Thoracic aorta (tissue), 2 donors: ENCODE results near the gene APH1A. TPM values are rescaled to one million over a fixed set of nuclear protein-coding genes. Genes with fewer than 3 reads are reported as not detected.
"Not testable (repeated sequence)": the region's sequence is repeated elsewhere in the genome, so short reads cannot be mapped to it uniquely, and the experiment has no call there.

Source experiments
- ATAC-seq: fragments of 150-250 bp; one replicate; pipeline ENCODE4 v1.8.0; 2017; ENCODE audit warnings: low read depth; ENCODE audit not compliant: insufficient number of reproducible peaks, low FRiP score
- DNase-seq: peaks from one replicate; pipeline ENCODE4 v3.0.0-alpha.2; 2020; ENCODE audit warnings: low spot score
- H3K27ac ChIP-seq, 2 donors: fragments of 200-600 bp; sonication (generic); 1 replicate in 1 of 2; 2 replicates in 1 of 2; pipeline ENCODE4 v1.5.1; 2016; ENCODE audit warnings: mild to moderate bottlenecking in 2 of 2, moderate library complexity in 2 of 2
- H3K27me3 ChIP-seq: fragments of 200-600 bp; sonication (generic); replicated peaks from 2 replicates; pipeline ENCODE4 v1.6.0; 2016; ENCODE audit warnings: mild to moderate bottlenecking; ENCODE audit not compliant: insufficient read depth
- H3K36me3 ChIP-seq: fragments of 200-600 bp; sonication (generic); one replicate; pipeline ENCODE4 v1.5.1; 2016
- H3K4me1 ChIP-seq, 2 donors: fragments of 200-600 bp; sonication (generic); 1 replicate in 1 of 2; 2 replicates in 1 of 2; pipeline versions ENCODE4 v1.5.1 to v1.6.0; 2016; ENCODE audit warnings: low read depth in 2 of 2, mild to moderate bottlenecking in 1 of 2; ENCODE audit not compliant: control insufficient read depth in 1 of 2
- H3K4me3 ChIP-seq: fragments of 200-600 bp; sonication (generic); 2 replicates; pipeline ENCODE4 v1.5.1; 2016; ENCODE audit warnings: mild to moderate bottlenecking
- H3K9me3 ChIP-seq: fragments of 200-600 bp; sonication (generic); 2 replicates; pipeline ENCODE4 v1.5.1; 2016
- total RNA-seq, 2 donors: library from RNA; depleted of rRNA; stranded (reverse); fragments of >200 nt; gene quantifications; one replicate each; pipeline versions ENCODE4 v1.1.0 to v1.2.3, GENCODE V29; 2016
- TF ChIP-seq, protein P1 (sequence below): fragments of 200-600 bp; sonication (generic); IDR thresholded peaks from one replicate; pipeline ENCODE4 v1.5.1; 2019; ENCODE audit warnings: antibody characterized with exemption

Gene APH1A
- 10 to 100 TPM; 77.5 to 84.5 TPM for total RNA-seq

DNA sequence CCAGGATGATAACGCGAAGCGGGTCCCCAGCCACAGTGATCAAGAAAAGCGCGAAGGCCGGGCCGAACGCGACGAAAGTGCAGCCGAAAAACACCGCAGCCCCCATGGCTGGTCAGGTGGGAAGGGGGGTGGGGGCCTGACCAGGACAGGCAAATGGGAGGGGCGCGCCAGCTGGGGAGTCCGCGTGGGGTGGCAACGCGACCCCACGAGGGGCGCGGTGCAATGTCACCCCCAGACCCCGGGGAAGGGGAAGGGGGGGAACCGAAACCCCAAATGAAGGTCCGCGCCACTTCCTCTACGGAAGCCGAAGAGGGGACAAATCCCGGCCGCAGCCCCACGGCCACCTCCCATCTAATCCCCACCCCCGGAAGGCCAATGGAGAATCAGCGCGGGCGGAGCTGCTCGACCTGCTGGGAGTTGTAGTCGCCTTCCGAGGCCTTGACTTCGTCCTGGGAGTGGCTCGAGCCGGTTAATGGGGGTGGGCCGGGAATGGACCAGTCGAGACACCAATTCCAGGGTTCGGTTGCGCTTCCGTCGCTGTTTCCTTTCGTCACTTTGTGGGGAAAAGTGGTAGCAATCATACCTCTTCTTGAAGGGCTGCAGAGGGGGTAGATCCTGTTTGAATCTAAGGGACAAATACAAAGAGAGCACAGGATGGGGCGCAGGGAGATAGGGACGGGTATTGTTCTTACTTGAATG is at the start of gene APH1A:
Gene APH1A, minus strand, starts transcription at position 312 of the 699 bp plus-strand sequence. Its CDS starts 206 bp downstream, at position 106.
- Histone ChIP-seq H3K9me3 (no peaks in the 10 kb centered on the region), H3K27ac (peak within 1 kb of the TSS; percentile 85 to 91), H3K4me1 (peaks cover 22 to 41% of the 10 kb centered on the region in 2 donors), H3K4me3 (peak within 1 kb of the TSS; percentile 89), H3K36me3 (peaks cover 26% of the 10 kb centered on the region), H3K27me3 (no peaks in the 10 kb centered on the region)
- TF ChIP-seq, protein P1, sequence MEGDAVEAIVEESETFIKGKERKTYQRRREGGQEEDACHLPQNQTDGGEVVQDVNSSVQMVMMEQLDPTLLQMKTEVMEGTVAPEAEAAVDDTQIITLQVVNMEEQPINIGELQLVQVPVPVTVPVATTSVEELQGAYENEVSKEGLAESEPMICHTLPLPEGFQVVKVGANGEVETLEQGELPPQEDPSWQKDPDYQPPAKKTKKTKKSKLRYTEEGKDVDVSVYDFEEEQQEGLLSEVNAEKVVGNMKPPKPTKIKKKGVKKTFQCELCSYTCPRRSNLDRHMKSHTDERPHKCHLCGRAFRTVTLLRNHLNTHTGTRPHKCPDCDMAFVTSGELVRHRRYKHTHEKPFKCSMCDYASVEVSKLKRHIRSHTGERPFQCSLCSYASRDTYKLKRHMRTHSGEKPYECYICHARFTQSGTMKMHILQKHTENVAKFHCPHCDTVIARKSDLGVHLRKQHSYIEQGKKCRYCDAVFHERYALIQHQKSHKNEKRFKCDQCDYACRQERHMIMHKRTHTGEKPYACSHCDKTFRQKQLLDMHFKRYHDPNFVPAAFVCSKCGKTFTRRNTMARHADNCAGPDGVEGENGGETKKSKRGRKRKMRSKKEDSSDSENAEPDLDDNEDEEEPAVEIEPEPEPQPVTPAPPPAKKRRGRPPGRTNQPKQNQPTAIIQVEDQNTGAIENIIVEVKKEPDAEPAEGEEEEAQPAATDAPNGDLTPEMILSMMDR, result no peak
- peak; percentile 92 for DNase-seq
- ATAC-seq, result peak; percentile 89

DNA sequence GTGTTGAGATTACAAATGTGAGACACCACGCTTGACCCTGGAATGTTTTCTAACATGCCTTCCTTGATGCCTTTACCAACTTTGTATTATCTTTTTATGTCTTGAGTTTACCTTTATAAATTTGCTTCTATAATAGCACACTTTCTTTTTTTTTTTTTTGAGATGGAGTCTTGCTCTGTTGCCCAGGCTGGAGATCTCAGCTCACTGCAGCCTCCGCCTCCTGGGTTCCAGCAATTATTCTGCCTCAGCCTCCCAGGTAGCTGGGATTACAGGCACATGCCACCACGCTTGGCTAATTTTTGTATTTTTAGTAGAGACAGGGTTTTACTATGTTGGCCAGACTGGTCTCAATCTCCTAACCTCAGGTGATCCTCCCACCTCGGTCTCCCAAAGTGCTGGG is 45.9 kb upstream of the APH1A start:
- not testable (repeated sequence) for H3K4me3 ChIP-seq, H3K27me3 ChIP-seq, H3K9me3 ChIP-seq, H3K36me3 ChIP-seq, H3K27ac ChIP-seq, DNase-seq, H3K4me1 ChIP-seq, ATAC-seq

DNA sequence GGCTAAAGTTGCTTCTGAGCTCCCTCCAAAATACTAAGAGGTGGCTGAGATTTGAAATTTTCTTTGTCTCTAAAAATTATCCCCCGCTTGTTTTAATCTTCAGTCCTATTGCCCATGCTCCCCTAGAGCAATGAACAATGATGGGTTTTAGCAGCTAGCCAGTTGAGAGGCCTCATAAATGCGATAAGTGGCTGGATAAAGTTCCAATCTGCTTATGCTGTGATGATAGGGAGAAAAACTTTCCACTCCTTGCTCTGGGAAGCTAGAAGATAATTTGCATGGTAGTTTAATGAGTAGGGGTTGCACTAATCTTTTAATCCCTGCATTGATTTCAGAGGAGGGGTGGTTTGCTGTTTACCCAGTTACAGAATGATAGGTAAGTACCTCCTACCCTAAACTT is 42.9 kb upstream of the APH1A start:
- H3K9me3 ChIP-seq, result no peaks in the 10 kb centered on the region
- H3K4me3 ChIP-seq, result no peak overlapping the region
- no peaks in the 10 kb centered on the region for H3K4me1 ChIP-seq
- no peaks in the 10 kb centered on the region for H3K27me3 ChIP-seq
- H3K36me3 ChIP-seq, result peaks cover 10% of the 10 kb centered on the region
- no peak for DNase-seq
- ATAC-seq, result no peak
- TF ChIP-seq, protein P1, result no peak
- no peak overlapping the region for H3K27ac ChIP-seq

DNA sequence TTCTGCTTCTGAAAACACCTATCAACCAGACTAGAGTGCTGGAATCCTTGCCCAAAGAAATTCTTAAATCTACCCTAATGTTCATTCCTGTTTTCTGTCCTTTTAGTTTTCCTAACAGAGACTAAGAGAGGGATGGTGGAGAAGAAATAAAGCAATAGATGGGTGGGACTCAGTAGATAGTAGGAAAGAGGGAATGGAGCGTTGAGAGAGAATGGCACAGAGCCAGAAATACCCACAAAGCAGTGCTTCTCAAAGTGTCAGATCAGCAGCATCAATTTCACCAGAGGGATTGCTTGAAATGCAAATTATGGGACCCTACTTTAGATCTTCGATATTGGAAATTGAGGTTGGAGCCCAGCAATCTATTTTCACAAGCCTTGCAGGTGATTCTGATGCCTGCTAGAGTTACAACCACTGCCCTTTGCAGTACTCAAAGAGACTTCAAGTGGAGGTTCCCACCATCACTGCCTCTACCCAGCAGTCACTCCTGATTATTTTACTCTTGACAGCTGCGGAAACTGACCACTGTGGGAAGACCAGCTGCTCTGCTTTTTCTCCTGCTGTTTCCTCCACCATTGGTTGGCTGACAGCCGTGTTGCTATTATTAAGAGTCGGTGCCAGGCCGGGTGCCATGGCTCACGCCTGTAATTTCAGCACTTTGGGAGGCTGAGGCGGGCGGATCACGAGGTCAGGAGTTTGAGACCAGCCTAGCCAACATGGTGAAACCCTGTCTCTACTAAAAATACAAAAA is 41.1 kb upstream of the APH1A start:
- ATAC-seq (no peak), DNase-seq (no peak)
- Histone ChIP-seq H3K36me3 (peaks cover 10% of the 10 kb centered on the region), H3K27ac (no peak overlapping the region), H3K4me3 (no peak overlapping the region), H3K27me3 (no peaks in the 10 kb centered on the region), H3K9me3 (no peaks in the 10 kb centered on the region), H3K4me1 (no peaks in the 10 kb centered on the region)
- TF ChIP-seq, protein P1, result no peak

DNA sequence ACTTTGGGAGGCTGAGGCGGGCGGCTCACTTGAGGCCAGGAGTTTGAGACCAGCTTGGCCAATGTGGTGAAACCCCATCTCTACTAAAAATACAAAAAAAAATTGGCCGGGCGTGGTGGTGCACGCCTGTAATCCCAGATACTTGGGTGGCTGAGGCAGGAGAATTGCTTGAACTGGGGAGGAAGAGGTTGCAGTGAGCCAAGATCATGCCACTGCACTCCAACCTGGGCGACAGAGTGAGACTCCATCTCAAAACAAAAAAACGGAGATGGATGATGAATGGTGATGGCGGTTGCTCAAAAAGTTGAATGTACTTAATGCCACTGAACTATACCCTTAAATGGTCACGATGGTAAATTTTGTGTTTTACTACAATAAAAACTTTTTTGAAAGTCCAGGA is 39.8 kb upstream of the APH1A start:
- not testable (repeated sequence) for DNase-seq, H3K4me1 ChIP-seq, ATAC-seq, H3K27ac ChIP-seq, H3K4me3 ChIP-seq, H3K9me3 ChIP-seq, H3K27me3 ChIP-seq
- H3K36me3 ChIP-seq, result peaks cover 10% of the 10 kb centered on the region

DNA sequence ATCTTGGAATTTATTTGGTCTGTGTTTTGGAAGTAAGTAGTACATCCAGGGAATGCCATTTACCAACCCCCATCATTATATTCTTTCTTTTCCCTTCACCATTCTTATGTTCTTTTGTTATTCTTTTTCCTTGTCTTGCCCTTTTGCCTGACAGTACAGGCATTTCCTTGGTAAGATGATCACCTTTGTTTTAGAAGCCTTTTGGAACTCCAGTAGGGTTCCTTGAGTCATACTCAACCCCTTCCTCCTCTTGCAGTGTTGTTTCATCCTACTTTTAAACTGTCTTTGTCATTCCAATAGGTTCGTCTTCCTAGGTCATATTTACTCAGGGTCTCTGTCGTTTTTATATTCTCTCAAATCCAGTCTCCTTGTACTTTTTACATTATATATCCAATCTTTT is 34.1 kb upstream of the APH1A start:
- peaks cover 12% of the 10 kb centered on the region for H3K36me3 ChIP-seq
- TF ChIP-seq, protein P1, result no peak
- DNase-seq (no peak), ATAC-seq (no peak)
- H3K27ac ChIP-seq, result no peak overlapping the region
- H3K4me3 ChIP-seq, result no peak overlapping the region
- no peaks in the 10 kb centered on the region for H3K4me1 ChIP-seq
- H3K27me3 ChIP-seq, result no peaks in the 10 kb centered on the region
- no peaks in the 10 kb centered on the region for H3K9me3 ChIP-seq
